NAMALWA (cell line): ENCODE data around the gene SEPTIN10.
"Not testable (repeated sequence)": the region's sequence is repeated elsewhere in the genome, so short reads cannot be mapped to it uniquely, and the experiment has no call there.

Experiments
- DNase-seq: peaks from one replicate; pipeline ENCODE4 v3.0.0-alpha.2; 2015; ENCODE audit warnings: low spot score

Gene SEPTIN10

DNA sequence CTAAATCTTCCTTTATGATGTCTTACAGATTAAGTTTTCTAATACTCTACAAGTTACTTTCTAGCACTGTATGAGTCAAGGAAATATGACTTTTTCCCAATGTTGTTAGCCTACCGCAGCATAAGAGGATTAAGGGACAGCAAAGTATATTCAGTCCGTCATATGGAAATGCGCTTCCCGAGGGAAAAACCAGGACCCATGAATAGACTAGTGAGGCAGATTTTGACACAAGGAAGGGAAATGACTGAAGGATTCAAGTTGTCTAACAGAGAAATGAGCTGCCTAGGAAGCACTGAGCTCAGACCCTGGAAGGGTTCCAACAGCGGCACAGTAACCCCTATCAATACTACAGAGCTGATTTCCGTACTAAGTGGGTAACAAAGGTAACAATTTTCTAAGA, 12.0 kb downstream of the SEPTIN10 start:
- DNase-seq: no peak

DNA sequence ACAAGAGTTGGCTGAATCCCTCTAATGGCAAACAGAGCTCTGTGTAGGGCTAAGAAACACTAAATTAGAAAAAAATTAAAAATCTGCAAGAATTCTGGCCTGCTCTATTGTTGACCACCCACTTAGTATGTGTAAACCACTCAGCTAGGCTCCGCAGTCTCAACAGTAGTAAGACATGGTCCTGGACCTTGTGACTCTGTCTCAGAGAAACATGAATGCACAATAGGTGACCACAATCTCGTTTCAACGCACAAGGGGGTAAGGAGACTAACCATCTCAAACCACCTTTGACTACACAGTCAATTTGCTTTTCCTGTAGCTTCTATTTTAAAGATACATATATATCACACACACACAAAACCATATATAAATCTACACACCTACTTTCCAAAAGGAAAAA, 16.5 kb downstream of the SEPTIN10 start:
- no peak for DNase-seq

DNA sequence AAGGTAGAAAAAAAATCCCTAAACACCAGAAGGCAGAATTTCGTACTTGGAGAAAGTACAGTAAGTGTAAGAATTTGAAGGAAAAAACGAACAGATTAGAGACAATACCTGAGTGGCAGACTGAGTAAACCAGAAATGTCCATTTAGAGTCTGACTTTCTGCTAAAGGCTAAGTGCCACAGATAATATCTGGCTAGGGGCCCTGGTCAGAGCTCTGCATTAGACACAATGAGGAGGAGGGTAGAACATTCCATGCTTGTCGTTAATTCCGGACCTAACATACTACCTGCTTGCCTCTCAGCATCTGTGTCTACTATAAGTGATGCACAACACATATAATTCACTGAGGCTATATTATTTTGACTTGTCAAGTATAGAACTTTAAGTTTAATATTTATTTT, 18.1 kb downstream of the SEPTIN10 start:
- no peak for DNase-seq

DNA sequence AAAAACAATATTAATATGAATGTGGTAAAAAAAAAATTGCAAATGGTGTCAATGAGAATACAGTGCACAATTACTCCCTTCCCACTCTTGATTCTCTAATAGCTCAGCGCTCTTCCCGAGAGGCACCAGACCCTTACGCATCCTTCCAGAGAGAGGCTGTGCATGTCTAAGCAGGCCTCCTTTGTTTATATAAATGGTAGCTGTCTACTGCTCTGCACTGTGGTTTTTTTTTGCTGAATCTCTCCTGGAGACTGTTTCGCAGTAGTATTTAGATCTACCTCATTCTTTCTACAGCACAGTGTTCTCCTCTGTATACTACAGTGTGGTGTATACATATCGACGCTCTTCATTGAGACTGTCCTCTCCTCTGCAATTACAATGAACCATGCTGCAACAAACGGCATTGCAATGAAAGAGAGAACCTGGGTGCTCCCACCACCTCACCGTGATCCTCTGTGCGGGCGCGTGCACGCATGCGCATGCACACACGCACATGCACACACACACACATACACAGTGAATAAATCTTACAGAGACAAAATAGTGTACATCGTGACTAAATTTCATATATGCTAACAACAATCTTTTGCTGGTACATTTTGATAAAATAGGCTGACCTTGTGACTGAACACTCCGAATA, 19.4 kb downstream of the SEPTIN10 start:
- no peak for DNase-seq

DNA sequence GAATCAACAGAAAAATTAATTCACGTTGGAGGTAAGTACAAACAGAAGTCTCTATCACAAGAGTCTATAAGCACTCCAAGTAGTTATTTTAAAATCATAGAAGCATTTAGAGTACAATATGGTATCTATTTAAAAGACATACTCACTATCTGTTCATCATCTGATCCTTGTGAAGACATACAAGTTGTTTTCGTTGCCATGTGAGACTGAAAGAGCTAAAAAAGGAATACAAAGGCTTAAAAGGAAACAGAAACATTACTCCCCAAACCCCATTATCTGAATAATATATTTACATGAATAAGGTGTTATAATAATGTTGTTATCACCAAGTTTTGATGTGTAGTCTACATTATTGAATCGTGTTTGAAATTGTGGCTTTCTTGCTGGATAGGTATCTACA, 20.9 kb downstream of the SEPTIN10 start:
- DNase-seq: no peak

DNA sequence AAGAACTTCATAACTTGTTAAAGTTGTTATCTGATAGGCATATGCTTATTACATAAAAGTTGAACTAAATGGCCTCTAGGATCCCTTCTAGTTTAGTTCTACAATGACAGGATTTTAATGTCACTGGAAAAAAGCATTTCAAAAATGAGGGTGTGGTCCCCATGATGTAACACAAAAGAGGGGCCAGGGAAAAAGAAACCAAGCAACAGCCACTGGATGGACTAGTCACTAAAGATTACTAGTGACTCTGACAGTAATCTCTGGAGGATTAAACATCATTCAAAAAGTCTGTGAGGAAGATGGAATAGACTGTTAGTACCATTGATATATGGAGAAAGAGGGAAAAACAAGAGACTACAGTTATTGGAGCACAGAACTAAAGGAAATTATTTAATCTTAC, 22.6 kb downstream of the SEPTIN10 start:
- no peak for DNase-seq

DNA sequence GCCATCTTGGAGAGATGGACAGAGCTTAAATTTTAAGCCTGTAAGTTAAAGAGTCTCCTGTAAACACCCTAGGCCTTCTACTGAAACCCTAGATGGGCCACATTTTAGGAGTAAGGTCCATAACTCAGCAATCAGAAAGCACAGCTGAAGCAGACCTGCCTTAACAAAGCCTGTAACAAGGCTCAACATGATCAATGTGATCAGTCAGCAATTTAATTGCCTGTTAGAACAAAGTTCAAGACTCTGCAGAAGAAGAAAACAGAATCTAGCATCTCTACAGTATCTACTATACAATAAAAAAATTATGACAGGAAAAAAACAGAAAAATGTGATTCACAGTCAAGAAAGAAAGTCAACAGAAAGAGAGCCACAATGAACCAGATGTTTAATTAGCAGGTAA, 27.1 kb downstream of the SEPTIN10 start:
- no peak for DNase-seq

DNA sequence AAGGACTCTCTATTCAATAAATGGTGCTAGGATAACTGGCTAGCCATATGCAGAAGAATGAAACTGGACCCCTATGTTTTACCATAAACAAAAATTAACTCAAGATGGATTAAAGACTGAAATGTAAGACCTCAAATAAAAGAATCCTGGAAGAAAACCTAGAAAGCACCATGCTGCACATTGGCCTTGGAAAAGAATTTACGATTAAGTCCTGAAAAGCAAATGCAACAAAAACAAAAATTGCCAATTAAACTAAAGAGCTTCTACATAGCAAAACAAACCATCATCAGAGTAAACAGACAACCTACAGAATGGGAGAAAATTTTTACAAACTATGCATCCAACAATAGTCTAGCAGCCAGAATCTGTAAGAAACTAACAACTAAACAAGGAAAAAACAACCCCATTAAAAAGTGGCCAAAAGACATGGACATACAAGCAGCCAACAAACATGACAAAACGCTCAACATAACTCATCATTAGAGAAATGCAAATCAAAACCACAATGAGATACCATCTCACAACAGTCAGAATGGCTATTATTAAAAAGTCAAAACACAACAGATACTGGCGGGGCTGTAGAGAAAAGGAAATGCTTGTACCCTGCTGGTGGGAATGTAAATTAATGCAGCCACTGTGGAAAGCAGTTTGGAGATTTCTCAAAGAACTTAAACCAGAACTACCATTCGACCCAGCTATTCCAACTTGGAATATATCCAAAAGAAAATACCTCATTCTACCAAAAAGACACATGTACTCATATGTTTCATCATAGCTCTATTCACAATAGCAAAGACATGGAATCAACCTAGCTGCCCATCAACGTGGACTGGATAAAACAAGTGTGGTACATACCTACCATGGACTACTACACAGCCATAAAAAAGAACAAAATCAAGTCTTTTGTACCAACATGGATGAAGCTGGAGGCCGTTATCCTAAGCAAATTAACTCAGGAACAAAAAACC, 30.6 kb downstream of the SEPTIN10 start:
- DNase-seq: no peak

DNA sequence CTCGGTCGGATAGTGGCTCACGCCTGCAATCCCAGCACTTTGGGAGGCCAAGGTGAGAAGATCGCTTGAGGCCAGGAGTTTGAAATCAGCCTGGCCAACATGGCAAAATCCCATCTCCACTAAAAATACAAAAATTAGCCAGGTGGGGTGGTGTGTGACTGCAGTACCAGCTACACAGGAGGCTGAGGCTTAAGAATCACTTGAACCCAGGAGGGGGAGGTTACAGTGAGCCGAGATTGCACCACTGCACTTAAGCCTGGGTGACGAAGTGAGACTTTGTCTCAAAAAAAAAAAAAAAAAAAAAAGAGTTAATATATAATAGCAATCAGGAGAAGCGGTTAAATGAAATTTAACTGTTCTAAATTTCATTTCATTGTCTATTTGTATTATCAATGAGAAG, 36.1 kb downstream of the SEPTIN10 start:
- not testable (repeated sequence) for DNase-seq

DNA sequence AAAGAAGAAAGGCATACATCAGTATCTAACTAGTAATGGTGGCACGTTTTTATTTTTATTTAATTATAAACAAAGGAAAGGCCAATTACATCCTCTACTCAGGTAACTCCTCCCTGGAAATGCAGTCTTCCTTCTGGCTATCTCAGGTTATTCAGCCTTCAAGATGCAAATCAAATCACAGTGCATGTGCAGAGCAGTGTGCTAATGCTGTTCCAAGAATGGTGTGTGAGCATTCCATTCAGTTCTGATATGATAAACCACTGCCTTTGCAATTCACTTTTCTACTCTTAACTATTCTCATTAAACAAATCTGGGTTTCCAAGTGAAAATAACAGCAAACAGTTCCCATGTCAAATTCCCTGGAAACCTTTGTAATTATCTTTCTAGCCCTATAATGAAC, 38.4 kb downstream of the SEPTIN10 start:
- no peak for DNase-seq

DNA sequence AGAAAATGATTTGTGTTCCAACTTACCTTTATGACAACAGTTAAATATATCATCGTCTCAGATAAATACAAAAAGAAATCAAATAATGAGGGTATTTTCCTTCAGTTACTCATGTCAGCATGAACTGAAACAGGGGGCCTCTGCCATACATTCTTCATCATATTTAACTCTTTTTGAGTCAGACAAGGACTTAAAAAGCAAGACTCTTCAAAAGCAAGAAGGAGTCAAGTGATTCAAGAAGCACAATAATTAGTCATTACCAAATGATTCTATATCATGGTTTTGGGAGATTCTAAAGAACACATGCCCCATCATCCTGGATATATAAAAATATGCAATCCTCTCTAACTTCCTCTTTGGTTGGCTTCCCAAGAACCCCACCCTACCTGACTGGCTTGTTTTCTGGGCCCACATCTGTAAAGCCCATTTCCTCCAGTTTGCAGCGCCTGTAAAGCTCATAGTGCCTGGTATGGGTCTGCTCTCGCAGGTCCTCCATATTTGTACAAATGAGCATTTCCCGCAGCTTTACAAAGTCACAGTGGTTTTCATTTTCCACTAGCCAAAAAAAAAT, 49.7 kb downstream of the SEPTIN10 start:
- DNase-seq: no peak

DNA sequence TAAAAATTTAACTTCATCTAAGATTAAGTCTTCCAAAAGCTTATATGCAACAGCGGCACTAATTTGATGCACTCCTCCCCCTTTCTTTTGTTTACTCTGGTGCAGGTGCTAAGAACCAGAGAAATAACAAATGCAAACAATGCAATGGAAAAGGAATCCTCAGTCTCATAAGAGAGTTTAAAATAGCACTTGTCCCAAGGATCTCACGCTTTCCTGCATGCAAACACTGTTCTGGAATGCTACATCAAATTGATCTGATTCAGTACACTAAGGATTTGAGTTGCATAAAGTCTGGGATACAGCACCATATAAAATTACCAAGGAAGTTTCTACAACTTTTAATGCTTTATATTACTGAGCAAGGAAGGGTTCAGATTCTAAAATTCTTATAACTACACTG, 50.5 kb downstream of the SEPTIN10 start:
- no peak for DNase-seq

DNA sequence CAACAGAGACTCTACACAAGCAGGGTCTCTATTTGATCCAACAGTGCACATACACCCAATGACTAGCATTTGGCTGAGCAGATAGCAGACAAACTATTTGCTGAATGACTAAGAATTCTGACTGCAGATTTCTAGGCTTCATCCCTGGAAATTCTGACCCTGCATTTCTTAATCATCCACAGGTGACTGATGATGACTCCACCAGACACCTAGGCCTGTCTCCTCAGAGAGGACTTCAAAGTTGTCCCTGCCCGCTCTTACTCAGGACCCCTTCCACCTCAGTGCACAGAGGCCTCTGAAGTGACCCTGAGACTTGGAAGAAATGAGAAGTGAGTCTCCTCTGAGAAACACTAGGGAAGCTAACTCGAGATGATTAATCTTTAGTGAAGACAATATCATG, 51.3 kb downstream of the SEPTIN10 start:
- DNase-seq: no peak

DNA sequence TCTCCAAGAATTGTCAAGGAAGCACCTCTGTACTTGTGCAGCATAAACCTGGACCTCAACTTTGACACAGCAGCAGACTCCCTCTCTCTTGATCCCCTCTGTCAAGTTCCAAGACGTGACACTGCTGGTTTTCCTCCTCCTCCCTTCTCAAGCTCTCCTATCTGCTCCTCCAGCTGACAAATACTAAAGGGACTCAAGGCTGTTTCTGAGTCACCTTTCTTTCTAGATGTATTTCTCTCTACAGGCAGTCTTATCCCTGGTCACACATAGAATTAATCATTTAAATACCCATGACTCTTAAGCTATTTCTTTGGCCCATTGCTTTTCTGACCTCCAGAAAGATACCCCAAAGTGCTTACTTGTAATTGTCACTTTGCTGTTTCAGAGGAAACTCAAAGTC, 53.5 kb downstream of the SEPTIN10 start:
- DNase-seq: no peak

DNA sequence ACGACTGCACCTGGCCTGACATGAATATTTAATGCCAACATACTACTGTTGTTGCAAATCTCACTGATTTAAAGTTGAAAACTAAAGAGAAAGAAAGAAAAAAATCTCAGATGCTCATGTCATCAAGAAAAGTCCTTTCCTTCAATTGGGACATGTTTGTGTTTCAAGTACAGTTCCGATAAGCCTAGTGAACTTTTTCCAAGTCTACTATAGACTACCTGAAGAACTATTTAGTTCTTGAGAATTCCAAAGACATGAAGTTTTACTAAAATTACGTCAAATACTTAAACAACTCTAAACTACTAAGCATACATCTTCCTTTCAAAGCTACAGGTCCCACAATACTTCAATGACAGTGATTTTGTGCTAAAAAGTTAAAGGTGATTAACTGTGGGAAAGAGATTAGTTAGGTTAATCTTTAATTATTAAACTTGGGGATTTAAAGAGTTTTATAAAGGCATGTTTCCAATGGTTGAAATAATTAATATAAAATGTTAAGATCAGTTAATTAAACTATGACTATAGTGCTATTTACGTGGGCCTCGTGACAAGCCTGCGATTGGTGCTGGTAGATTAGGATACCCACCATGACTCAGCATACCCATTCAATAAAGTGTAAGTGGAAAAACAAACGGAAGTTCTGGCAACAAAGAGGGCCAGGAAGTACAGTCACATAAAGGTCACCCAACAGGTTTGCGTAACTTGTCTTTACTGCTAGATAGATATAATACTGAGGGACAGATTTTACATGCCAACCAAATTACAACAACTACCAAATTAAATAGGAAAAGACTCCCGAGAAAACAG, 55.5 kb downstream of the SEPTIN10 start:
- no peak for DNase-seq

DNA sequence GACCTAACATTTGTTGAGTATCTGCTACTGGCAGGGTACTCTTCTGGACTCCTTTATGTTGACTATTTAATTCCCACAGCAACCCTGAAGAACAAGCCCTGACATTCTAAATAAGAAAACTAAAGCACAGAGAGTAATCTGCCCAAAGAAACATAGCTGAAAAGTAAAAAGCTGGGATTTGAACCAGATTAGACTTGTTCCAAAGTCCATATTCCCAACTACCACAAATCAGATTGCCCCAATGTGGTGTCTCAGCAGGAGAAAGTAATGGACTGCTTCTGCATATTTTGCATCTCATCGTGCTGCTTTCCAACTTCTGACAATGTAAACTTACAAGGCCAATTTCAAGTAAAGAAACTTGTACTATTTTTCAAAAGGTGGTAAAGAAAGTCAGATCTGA, 56.5 kb downstream of the SEPTIN10 start:
- no peak for DNase-seq

DNA sequence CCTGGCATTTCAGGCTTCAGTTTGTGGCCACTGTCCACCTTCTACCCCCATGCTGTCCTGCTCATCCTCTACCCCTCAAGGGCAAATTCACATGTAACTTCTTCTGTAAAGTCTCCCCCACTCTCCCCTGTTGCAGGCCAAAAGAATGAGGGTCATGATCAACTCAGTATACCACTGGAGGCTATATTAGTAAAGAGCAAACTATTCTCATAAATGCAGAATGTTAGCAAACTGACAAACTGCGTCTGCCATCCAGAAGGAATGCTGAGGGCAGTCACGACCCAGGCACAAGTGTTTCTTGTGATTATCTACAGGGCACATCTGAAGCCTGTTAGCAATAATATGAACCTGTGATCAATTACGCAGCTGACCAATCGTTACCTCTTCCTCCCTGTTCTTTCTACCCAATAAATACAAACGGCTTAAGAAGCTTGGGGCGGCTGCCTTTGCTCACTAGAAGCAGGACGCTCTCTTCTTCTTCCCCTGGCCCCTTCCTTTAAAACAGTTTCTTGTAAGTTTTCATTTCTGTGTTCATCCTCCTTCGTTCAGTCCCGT, 58.3 kb downstream of the SEPTIN10 start:
- no peak for DNase-seq

DNA sequence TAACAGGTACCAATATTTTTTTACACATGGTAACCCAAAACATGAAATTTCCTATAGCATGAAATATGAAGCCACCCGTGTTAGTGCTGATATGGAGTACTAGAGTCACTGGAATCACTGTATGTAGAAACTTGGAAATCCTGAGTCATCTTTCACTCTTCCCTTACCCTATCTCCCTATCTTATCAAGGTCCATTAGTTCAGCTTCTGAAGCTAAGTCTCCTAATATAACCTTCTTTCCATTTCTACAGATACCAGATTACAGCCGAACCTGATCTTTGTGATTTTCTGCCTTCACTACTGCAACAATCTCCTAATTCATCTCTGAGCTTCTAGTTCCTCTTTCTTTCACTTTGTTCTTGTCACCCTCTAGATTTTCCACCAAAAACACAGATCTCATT, 59.0 kb downstream of the SEPTIN10 start:
- no peak for DNase-seq

DNA sequence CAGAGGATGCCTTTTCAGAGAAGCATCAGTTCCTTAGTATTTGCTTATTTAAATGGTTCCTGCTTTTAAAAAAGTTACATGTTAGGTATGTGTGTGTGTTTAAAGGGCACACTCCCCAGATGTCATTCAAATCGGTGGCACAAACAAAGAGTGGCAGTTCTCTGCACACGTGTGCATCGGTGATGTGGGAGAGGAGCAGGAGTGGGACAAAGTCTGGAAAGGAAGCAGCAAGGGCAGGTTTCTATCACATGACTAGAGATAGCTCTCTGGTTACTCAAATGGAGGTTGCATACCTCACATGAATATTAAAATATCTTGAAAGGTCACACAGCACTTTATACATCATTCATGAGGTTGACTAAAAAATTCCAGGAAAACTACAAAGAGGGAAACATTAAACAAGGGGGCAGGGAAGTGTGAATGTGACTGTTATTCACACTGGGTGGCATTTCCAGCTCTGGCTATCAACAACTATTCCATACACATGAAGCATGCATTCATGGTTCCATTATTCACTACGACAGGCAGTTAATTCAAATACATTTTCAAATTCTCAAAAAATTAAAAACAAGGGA, 64.7 kb downstream of the SEPTIN10 start:
- DNase-seq: no peak

DNA sequence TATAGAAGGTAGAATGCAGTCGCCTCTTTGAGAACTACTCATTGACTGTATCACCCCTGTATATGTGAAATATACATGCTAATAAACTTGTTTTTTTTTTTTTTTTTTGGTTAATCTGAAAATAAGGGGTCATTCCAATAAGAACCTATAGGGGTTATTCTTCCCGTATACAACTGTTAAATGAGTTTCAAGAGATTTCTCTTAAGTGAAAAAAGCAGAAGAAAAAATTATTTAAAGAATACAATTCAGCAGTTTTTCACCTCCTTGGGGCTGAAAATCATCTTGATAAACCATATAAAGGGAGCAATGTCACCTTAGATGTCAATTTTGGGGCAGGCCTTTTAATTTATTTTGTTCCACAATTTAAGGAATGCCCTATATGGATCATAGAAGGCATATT, 66.5 kb downstream of the SEPTIN10 start:
- no peak for DNase-seq

DNA sequence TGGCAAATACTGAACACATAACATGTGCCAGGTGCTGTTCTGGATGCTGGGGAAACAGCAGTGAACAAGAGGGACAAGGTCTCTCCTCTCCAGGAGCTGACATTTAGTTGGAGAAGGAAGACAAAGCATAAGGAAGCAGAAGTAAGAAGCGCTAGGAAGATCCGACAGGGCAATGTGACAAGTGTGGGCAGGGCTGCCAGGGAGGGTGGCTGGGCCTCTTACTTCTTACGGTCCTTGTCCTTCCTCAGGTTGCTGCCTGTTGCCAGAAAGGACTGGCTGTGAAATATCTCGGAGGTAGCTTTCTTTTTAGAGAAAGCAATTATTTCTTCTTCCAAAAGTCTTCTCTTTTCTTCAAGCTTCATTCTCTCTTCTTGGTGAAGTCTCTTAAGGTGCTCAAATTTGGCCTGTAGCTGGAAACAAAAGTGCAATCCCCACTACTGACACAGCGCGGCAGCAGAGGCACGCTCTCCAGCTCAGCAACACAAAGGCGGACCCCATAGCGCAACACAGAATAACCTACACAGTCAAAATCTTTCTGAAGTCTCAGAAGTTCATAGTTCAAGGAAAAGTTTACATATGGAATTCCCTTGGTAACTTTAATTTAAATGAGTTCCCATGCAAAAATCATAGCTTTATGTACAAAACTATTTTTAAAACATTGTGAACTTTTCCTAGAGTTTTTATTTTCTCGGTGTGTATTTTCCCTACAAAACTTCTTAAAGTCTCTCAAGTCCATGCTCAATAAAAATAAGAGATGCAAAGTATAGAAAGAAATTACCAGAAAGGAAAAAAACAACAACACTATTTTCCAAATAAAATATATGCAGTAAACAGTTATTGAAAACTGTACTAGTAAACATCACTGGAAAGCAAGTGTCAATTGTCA, 67.7 kb downstream of the SEPTIN10 start:
- DNase-seq: peak; percentile 69
